Measurements from ENCODE around the gene SMURF1.

Gene SMURF1

GRCh38 chr7:99001482-99002147 lies 142.3 kb downstream of the SMURF1 start:
- no peak for DNase-seq

- DNase-seq = no peak
These were observed 142.9 kb downstream of the SMURF1 start for GRCh38 chr7:99000904-99001465.

- no peak for DNase-seq
These were observed 143.6 kb downstream of the SMURF1 start for GRCh38 chr7:99000196-99000903.

- DNase-seq = no peak
These were observed 144.8 kb downstream of the SMURF1 start for GRCh38 chr7:98998821-98999725.

- DNase-seq = no peak
These were observed 146.1 kb downstream of the SMURF1 start for GRCh38 chr7:98997846-98998245.

- DNase-seq = no peak
These were observed 147.8 kb downstream of the SMURF1 start for GRCh38 chr7:98996150-98996552.

- no peak for DNase-seq
These were observed 148.3 kb downstream of the SMURF1 start for GRCh38 chr7:98995523-98996149.

- no peak for DNase-seq
These were observed 148.8 kb downstream of the SMURF1 start for GRCh38 chr7:98995111-98995510.

GRCh38 chr7:98994046-98994944 lies 149.6 kb downstream of the SMURF1 start:
- DNase-seq = no peak

- DNase-seq = no peak
These were observed 150.6 kb downstream of the SMURF1 start for GRCh38 chr7:98993024-98993897.

GRCh38 chr7:98992076-98992475 lies 151.8 kb downstream of the SMURF1 start:
- no peak for DNase-seq

GRCh38 chr7:98991141-98991540 lies 152.8 kb downstream of the SMURF1 start:
- DNase-seq = no peak

GRCh38 chr7:98990356-98990755 lies 153.6 kb downstream of the SMURF1 start:
- DNase-seq = no peak

- DNase-seq = no peak
These were observed 155.3 kb downstream of the SMURF1 start for GRCh38 chr7:98988641-98989040.

- no peak for DNase-seq
These were observed 158.0 kb downstream of the SMURF1 start for GRCh38 chr7:98985945-98986344.

- DNase-seq = no peak
These were observed 158.5 kb downstream of the SMURF1 start for GRCh38 chr7:98985406-98985805.

- no peak for DNase-seq
These were observed 159.8 kb downstream of the SMURF1 start for GRCh38 chr7:98984126-98984525.

- no peak for DNase-seq
These were observed 161.2 kb downstream of the SMURF1 start for GRCh38 chr7:98982686-98983085.

GRCh38 chr7:98981701-98982100 lies 162.2 kb downstream of the SMURF1 start:
- DNase-seq = no peak

GRCh38 chr7:98978672-98979071 lies 165.2 kb downstream of the SMURF1 start:
- DNase-seq = no peak

Data from activated naive CD4-positive, alpha-beta T cell treated with Interleukin-2 at 50 U/mL for 16 hours (primary cell).